Measurements from ENCODE around the gene LYPD6.

GRCh38 chr2:149441255-149441654 is 110.9 kb downstream of the LYPD6 start:
- TF ChIP-seq CTCF (IDR thresholded peaks at IDR 0.05) = no peak
- no peak for TF ChIP-seq POLR2A (IDR thresholded peaks at IDR 0.05)
